ENCODE data around the gene SLC5A1.
"Not testable (repeated sequence)": the region's sequence is repeated elsewhere in the genome, so short reads cannot be mapped to it uniquely, and the experiment has no call there.

Gene SLC5A1

DNA sequence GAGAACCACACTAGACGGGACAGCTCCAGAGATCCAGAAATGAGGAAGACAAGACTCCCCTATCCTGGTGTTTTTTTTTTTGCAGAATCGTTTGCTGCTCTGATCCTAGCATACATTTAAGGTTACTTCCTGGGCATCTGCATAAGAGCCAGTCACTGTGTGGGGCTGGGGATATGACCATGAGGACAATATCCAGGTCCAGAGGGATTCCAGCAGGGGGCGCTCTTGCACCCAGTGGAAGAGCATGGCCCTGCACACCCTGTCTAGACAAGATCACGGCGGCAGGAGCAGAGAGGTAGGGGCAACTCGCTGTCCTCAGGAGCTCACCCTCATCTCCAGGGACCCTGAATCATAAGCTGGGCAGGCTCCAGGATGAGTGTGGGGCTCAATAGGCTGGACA, 97.6 kb downstream of the SLC5A1 start:
- not testable (repeated sequence) for H3K4me3 ChIP-seq (ENCODE audit: low read length); H3K36me3 ChIP-seq (replicated peaks; ENCODE audit: insufficient read depth, low read length); H4K20me1 ChIP-seq (ENCODE audit: insufficient read depth, low read length); H3K9me2 ChIP-seq (replicated peaks; ENCODE audit: insufficient read depth, low read length); H3K27ac ChIP-seq (ENCODE audit: low read length); DNase-seq; H3K4me2 ChIP-seq (ENCODE audit: low read depth, low read length); H3K9me3 ChIP-seq (replicated peaks; ENCODE audit: insufficient read depth, low read length); H3K79me2 ChIP-seq (ENCODE audit: low read length); H3K9ac ChIP-seq (ENCODE audit: low read length); H3K4me1 ChIP-seq (ENCODE audit: low read length); H3K27me3 ChIP-seq (replicated peaks; ENCODE audit: insufficient read depth, low read length); H3F3A ChIP-seq (ENCODE audit: insufficient read depth, low read length); H2AFZ ChIP-seq (ENCODE audit: low read length)
- TF ChIP-seq, protein P1, sequence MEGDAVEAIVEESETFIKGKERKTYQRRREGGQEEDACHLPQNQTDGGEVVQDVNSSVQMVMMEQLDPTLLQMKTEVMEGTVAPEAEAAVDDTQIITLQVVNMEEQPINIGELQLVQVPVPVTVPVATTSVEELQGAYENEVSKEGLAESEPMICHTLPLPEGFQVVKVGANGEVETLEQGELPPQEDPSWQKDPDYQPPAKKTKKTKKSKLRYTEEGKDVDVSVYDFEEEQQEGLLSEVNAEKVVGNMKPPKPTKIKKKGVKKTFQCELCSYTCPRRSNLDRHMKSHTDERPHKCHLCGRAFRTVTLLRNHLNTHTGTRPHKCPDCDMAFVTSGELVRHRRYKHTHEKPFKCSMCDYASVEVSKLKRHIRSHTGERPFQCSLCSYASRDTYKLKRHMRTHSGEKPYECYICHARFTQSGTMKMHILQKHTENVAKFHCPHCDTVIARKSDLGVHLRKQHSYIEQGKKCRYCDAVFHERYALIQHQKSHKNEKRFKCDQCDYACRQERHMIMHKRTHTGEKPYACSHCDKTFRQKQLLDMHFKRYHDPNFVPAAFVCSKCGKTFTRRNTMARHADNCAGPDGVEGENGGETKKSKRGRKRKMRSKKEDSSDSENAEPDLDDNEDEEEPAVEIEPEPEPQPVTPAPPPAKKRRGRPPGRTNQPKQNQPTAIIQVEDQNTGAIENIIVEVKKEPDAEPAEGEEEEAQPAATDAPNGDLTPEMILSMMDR (IDR thresholded peaks at IDR 0.05; ENCODE audit: low read length) = peak; percentile 45

DNA sequence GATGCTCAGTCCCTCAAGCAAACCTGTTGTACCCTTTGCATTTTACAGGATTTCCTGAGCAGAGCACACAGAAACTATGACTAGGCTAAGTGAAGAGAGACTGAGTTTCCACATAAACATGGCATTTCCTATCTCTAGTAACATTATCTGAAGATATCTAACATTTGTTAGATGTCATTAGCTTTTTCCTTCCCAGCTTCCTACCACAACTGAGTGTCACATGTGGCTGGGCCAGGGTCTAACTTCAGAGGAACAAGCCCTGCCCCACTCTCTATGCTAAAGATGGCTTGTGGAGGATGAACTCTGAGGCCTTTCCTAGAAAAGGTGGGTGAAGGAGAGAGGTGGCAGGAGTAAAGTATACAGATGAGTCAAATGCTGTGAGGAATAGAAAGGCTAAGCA, 99.5 kb downstream of the SLC5A1 start:
- Histone ChIP-seq H3F3A (ENCODE audit: insufficient read depth, low read length) (peaks cover 5% of the 10 kb centered on the region; the same call in 1 of the 2 replicates), H3K4me3 (ENCODE audit: low read length) (no peak overlapping the region), H3K27ac (ENCODE audit: low read length) (no peak overlapping the region), H2AFZ (ENCODE audit: low read length) (no peak overlapping the region), H3K9me3 (replicated peaks; ENCODE audit: insufficient read depth, low read length) (no peaks in the 10 kb centered on the region), H3K4me1 (ENCODE audit: low read length) (no peaks in the 10 kb centered on the region), H3K36me3 (replicated peaks; ENCODE audit: insufficient read depth, low read length) (no peaks in the 10 kb centered on the region), H4K20me1 (ENCODE audit: insufficient read depth, low read length) (no peaks in the 10 kb centered on the region), H3K4me2 (ENCODE audit: low read depth, low read length) (no peak overlapping the region), H3K9ac (ENCODE audit: low read length) (no peak overlapping the region), H3K27me3 (replicated peaks; ENCODE audit: insufficient read depth, low read length) (no peaks in the 10 kb centered on the region), H3K9me2 (replicated peaks; ENCODE audit: insufficient read depth, low read length) (no peaks in the 10 kb centered on the region), H3K79me2 (ENCODE audit: low read length) (no peaks in the 10 kb centered on the region)
- no peak for DNase-seq
- TF ChIP-seq, protein P1 (IDR thresholded peaks at IDR 0.05; ENCODE audit: low read length) = no peak
- TF ChIP-seq EZH2phosphoT487 (IDR thresholded peaks at IDR 0.05; ENCODE audit: low read length) (no peak), EZH2 (optimal IDR thresholded peaks at IDR 0.05; ENCODE audit: low read depth, low read length) (no peak)

DNA sequence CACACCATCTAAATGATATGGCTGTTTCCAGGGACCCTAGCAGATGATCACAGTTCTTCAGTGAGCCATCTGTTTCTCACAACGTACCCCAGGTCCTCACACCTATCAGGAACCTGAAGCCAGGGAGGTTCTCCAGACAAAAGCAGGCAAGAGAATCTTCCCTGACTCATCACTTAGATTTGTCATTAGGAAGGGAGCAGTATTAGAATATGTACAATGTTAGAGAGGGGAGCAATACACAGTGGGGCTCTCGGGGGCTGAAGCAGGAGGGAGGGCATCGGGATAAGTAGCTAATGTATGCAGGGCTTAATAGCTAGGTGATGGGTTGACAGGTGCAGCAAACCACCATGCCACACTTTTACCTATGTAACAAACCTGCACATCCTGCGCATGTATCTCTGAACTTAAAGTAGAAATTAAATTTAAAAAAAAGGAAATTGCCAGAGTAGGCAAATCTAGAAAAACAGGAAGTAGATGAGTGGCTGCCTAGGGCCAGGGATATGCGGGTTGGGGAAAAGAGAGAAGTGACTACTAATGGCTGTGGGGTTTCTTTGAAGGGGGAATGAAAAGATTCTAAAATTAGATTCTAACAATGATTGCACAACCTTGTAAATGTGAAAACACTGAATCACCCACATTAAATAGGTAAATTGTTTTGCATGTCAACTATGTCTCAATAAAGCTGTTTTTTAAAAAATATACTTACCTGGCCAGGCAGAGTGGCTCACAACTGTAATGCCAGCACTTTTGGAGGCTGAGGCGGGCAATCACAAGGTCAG, 101.6 kb downstream of the SLC5A1 start:
- H4K20me1 ChIP-seq (ENCODE audit: insufficient read depth, low read length) = no peaks in the 10 kb centered on the region
- H3K36me3 ChIP-seq (replicated peaks; ENCODE audit: insufficient read depth, low read length) = no peaks in the 10 kb centered on the region
- H2AFZ ChIP-seq (ENCODE audit: low read length) = no peak overlapping the region
- no peaks in the 10 kb centered on the region for H3K27me3 ChIP-seq (replicated peaks; ENCODE audit: insufficient read depth, low read length)
- H3K27ac ChIP-seq (ENCODE audit: low read length) = no peak overlapping the region
- no peak overlapping the region for H3K9ac ChIP-seq (ENCODE audit: low read length)
- DNase-seq = no peak
- H3K4me1 ChIP-seq (ENCODE audit: low read length) = no peaks in the 10 kb centered on the region
- H3K4me3 ChIP-seq (ENCODE audit: low read length) = no peak overlapping the region
- TF ChIP-seq, protein P1 (IDR thresholded peaks at IDR 0.05; ENCODE audit: low read length) = no peak
- TF ChIP-seq EZH2phosphoT487 (IDR thresholded peaks at IDR 0.05; ENCODE audit: low read length) (no peak), EZH2 (optimal IDR thresholded peaks at IDR 0.05; ENCODE audit: low read depth, low read length) (no peak)
- no peaks in the 10 kb centered on the region for H3K9me3 ChIP-seq (replicated peaks; ENCODE audit: insufficient read depth, low read length)
- H3K4me2 ChIP-seq (ENCODE audit: low read depth, low read length) = no peak overlapping the region
- H3K9me2 ChIP-seq (replicated peaks; ENCODE audit: insufficient read depth, low read length) = no peaks in the 10 kb centered on the region
- H3K79me2 ChIP-seq (ENCODE audit: low read length) = no peaks in the 10 kb centered on the region
- H3F3A ChIP-seq (ENCODE audit: insufficient read depth, low read length) = no peaks in the 10 kb centered on the region

DNA sequence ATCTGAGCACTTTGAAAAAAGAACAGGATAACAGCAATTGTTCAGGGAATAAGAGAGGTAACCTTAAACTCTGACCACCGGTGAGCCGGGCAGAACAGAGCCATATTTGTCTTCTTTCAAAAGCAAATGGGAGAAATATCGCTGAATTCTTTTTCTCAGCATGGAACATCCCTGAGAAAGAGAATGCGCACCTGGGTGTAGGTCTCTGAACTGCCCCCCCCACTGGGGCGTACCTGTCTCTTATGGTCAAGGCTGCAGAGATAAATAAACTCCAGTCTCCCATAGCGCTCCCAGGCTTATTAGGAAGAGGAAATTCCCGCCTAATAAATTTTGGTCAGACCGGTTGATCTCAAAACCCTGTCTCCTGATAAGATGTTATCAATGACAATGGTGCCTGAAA, 104.1 kb downstream of the SLC5A1 start:
- H3K27me3 ChIP-seq (replicated peaks; ENCODE audit: insufficient read depth, low read length); H4K20me1 ChIP-seq (ENCODE audit: insufficient read depth, low read length); H3K79me2 ChIP-seq (ENCODE audit: low read length); H3K9me2 ChIP-seq (replicated peaks; ENCODE audit: insufficient read depth, low read length); H3K9me3 ChIP-seq (replicated peaks; ENCODE audit: insufficient read depth, low read length); H3K36me3 ChIP-seq (replicated peaks; ENCODE audit: insufficient read depth, low read length); H3F3A ChIP-seq (ENCODE audit: insufficient read depth, low read length); H3K4me1 ChIP-seq (ENCODE audit: low read length); DNase-seq; H3K27ac ChIP-seq (ENCODE audit: low read length); H3K4me3 ChIP-seq (ENCODE audit: low read length); H3K4me2 ChIP-seq (ENCODE audit: low read depth, low read length); H2AFZ ChIP-seq (ENCODE audit: low read length); H3K9ac ChIP-seq (ENCODE audit: low read length): not testable (repeated sequence)

DNA sequence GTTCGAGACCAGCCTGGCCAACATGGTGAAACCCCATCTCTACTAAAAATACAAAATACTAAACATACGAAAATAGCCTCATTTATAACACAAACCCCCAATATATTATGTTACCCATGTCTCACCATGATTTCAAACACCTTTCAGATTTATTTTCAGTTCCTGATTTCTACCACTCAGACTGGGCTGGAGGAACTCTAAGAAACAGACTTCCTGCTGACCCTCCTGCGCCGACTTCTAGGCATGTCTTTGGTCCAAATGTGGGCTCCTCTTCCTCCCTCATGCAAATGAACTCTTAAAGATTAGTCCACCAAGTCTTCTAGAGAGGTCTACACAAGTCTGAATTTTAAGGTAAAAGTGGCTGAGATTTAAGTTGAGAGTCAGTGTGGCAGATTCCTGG, 105.3 kb downstream of the SLC5A1 start:
- H4K20me1 ChIP-seq (ENCODE audit: insufficient read depth, low read length); H3F3A ChIP-seq (ENCODE audit: insufficient read depth, low read length); H3K4me3 ChIP-seq (ENCODE audit: low read length); H3K27me3 ChIP-seq (replicated peaks; ENCODE audit: insufficient read depth, low read length); H3K9ac ChIP-seq (ENCODE audit: low read length); H2AFZ ChIP-seq (ENCODE audit: low read length); H3K4me2 ChIP-seq (ENCODE audit: low read depth, low read length); H3K27ac ChIP-seq (ENCODE audit: low read length); H3K4me1 ChIP-seq (ENCODE audit: low read length); H3K9me2 ChIP-seq (replicated peaks; ENCODE audit: insufficient read depth, low read length); H3K9me3 ChIP-seq (replicated peaks; ENCODE audit: insufficient read depth, low read length); DNase-seq; H3K79me2 ChIP-seq (ENCODE audit: low read length); H3K36me3 ChIP-seq (replicated peaks; ENCODE audit: insufficient read depth, low read length): not testable (repeated sequence)

DNA sequence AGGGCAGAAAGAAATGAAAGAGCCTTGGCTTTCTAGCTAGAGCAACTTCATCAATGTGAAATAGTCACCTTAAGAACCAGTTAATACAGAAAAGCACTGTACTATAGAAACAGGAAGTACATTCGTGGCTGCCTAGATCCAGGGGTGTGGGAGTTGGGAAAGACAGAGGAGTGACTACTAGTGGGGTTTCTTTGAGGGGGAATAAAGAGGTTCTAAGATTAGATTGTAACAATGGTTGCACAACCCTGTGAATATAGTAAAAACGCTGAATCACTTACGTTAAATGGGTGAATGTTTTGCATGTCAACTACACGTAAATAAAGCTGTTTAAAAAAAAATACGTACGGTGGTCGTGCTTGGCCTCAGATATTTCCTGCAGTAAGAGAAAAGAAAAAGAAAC, 107.6 kb downstream of the SLC5A1 start:
- not testable (repeated sequence) for H3K4me2 ChIP-seq (ENCODE audit: low read depth, low read length); H3K9ac ChIP-seq (ENCODE audit: low read length); H3K4me1 ChIP-seq (ENCODE audit: low read length); H3K79me2 ChIP-seq (ENCODE audit: low read length); H3K9me2 ChIP-seq (replicated peaks; ENCODE audit: insufficient read depth, low read length); H2AFZ ChIP-seq (ENCODE audit: low read length); DNase-seq; H4K20me1 ChIP-seq (ENCODE audit: insufficient read depth, low read length); H3K36me3 ChIP-seq (replicated peaks; ENCODE audit: insufficient read depth, low read length); H3F3A ChIP-seq (ENCODE audit: insufficient read depth, low read length); H3K27ac ChIP-seq (ENCODE audit: low read length); H3K4me3 ChIP-seq (ENCODE audit: low read length); H3K9me3 ChIP-seq (replicated peaks; ENCODE audit: insufficient read depth, low read length); H3K27me3 ChIP-seq (replicated peaks; ENCODE audit: insufficient read depth, low read length)

Measured in MM.1S (cell line).